Esophagus mucosa (tissue), 1 donor: ENCODE data around the gene USP5. TPM values are rescaled to one million over a fixed set of nuclear protein-coding genes. Genes with fewer than 3 reads are reported as not detected.

Experiments
- total RNA-seq: library from RNA; stranded (reverse); gene quantifications from one replicate; pipeline ENCODE4 v1.2.4, GENCODE V29; 2023
- donor health status: DM: yes; HTN: yes; CAD: no.

Gene USP5
- total RNA-seq, 1 donor from 2014 or later = 91.1 TPM

Other genes with a start within 250 kb of the USP5 start
- 119 TPM for gene CHD4, start 244.8 kb upstream of the USP5 start, total RNA-seq
- gene LPAR5, start 216.2 kb upstream of the USP5 start, total RNA-seq = 18.9 TPM
- gene ACRBP, start 204.7 kb upstream of the USP5 start, total RNA-seq = 0.56 TPM
- gene ING4, start 189.0 kb upstream of the USP5 start, total RNA-seq = 15.4 TPM
- 22.8 TPM for gene ZNF384, start 162.8 kb upstream of the USP5 start, total RNA-seq
- not detected for gene PIANP, start 151.3 kb upstream of the USP5 start, total RNA-seq
- 54.3 TPM for gene COPS7A, start 128.1 kb upstream of the USP5 start, total RNA-seq
- 122 TPM for gene MLF2, start 99.0 kb upstream of the USP5 start, total RNA-seq
- 234 TPM for gene PTMS, start 85.8 kb upstream of the USP5 start, total RNA-seq
- not detected for gene LAG3, start 79.6 kb upstream of the USP5 start, total RNA-seq
- 2.2 TPM for gene CD4, start 62.6 kb upstream of the USP5 start, total RNA-seq
- 0.76 TPM for gene GPR162, start 30.3 kb upstream of the USP5 start, total RNA-seq
- gene P3H3, start 23.7 kb upstream of the USP5 start, total RNA-seq = 1.7 TPM
- gene GNB3, start 11.2 kb upstream of the USP5 start, total RNA-seq = not detected
- gene CDCA3, start 864 bp upstream of the USP5 start, total RNA-seq = 13.9 TPM
- gene TPI1, start 15.4 kb downstream of the USP5 start, total RNA-seq = 629 TPM
- 6.4 TPM for gene SPSB2, start 21.2 kb downstream of the USP5 start, total RNA-seq
- 3.2 TPM for gene LRRC23, start 52.7 kb downstream of the USP5 start, total RNA-seq
- gene ENO2, start 62.4 kb downstream of the USP5 start, total RNA-seq = 3.7 TPM
- 29.1 TPM for gene ATN1, start 75.8 kb downstream of the USP5 start, total RNA-seq
- not detected for gene RNU7-1, start 91.7 kb downstream of the USP5 start, total RNA-seq
- 84.0 TPM for gene C12orf57, start 91.9 kb downstream of the USP5 start, total RNA-seq
- gene PTPN6, start 99.2 kb downstream of the USP5 start, total RNA-seq = 17.8 TPM
- 221 TPM for gene PHB2, start 118.5 kb downstream of the USP5 start, total RNA-seq
- 53.9 TPM for gene EMG1, start 118.8 kb downstream of the USP5 start, total RNA-seq
- gene LPCAT3, start 166.3 kb downstream of the USP5 start, total RNA-seq = 40.3 TPM
- 36.5 TPM for gene C1S, start 208.6 kb downstream of the USP5 start, total RNA-seq
- gene C1R, start 240.3 kb downstream of the USP5 start, total RNA-seq = 76.2 TPM